ENCODE data around the gene FNDC3A.
"Not testable (repeated sequence)": the region's sequence is repeated elsewhere in the genome, so short reads cannot be mapped to it uniquely, and the experiment has no call there.

FNDC3A gene

GRCh38 chr13:49157955-49158584 lies 182.4 kb downstream of the FNDC3A start:
- FAIRE-seq, result not testable (repeated sequence)

GRCh38 chr13:49163162-49163561 lies 187.4 kb downstream of the FNDC3A start:
- not testable (repeated sequence) for FAIRE-seq

GRCh38 chr13:49164712-49165111 lies 189.0 kb downstream of the FNDC3A start:
- FAIRE-seq, result peak; percentile 49

- FAIRE-seq, result no peak
These were observed 190.4 kb downstream of the FNDC3A start for GRCh38 chr13:49165798-49166752.

GRCh38 chr13:49171359-49171758 lies 195.6 kb downstream of the FNDC3A start:
- no peak for FAIRE-seq

- no peak for FAIRE-seq
These were observed 208.1 kb downstream of the FNDC3A start for GRCh38 chr13:49183672-49184325.

- no peak for FAIRE-seq
These were observed 208.9 kb downstream of the FNDC3A start for GRCh38 chr13:49184621-49185020.

- no peak for FAIRE-seq
These were observed 209.6 kb downstream of the FNDC3A start for GRCh38 chr13:49185264-49185663.

- FAIRE-seq, result no peak
These were observed 215.2 kb downstream of the FNDC3A start for GRCh38 chr13:49190901-49191300.

GRCh38 chr13:49206641-49207040 lies 230.9 kb downstream of the FNDC3A start:
- FAIRE-seq, result no peak

GRCh38 chr13:49208619-49209018 lies 232.9 kb downstream of the FNDC3A start:
- FAIRE-seq, result no peak

GRCh38 chr13:49210114-49210513 lies 234.4 kb downstream of the FNDC3A start:
- no peak for FAIRE-seq

- FAIRE-seq, result no peak
These were observed 235.0 kb downstream of the FNDC3A start for GRCh38 chr13:49210669-49211068.

- FAIRE-seq, result no peak
These were observed 237.8 kb downstream of the FNDC3A start for GRCh38 chr13:49213539-49213938.

GRCh38 chr13:49213997-49214916 lies 238.5 kb downstream of the FNDC3A start:
- no peak for FAIRE-seq

- FAIRE-seq, result no peak
These were observed 239.2 kb downstream of the FNDC3A start for GRCh38 chr13:49214917-49215376.

GRCh38 chr13:49216334-49216733 lies 240.6 kb downstream of the FNDC3A start:
- no peak for FAIRE-seq

- FAIRE-seq, result no peak
These were observed 242.3 kb downstream of the FNDC3A start for GRCh38 chr13:49217962-49218492.

GRCh38 chr13:49218493-49219051 lies 242.9 kb downstream of the FNDC3A start:
- no peak for FAIRE-seq

GRCh38 chr13:49219647-49220035 lies 243.9 kb downstream of the FNDC3A start:
- no peak for FAIRE-seq

- FAIRE-seq, result no peak
These were observed 244.5 kb downstream of the FNDC3A start, which contains the start of gene MLNR for GRCh38 chr13:49220036-49220855. Gene MLNR (plus strand): TSS chr13:49220338. CDS start chr13:49220338, 0 bp downstream.

Data from colon (tissue), 2 donors.